ENCODE data around the gene XXYLT1.

The XXYLT1 gene

DNA sequence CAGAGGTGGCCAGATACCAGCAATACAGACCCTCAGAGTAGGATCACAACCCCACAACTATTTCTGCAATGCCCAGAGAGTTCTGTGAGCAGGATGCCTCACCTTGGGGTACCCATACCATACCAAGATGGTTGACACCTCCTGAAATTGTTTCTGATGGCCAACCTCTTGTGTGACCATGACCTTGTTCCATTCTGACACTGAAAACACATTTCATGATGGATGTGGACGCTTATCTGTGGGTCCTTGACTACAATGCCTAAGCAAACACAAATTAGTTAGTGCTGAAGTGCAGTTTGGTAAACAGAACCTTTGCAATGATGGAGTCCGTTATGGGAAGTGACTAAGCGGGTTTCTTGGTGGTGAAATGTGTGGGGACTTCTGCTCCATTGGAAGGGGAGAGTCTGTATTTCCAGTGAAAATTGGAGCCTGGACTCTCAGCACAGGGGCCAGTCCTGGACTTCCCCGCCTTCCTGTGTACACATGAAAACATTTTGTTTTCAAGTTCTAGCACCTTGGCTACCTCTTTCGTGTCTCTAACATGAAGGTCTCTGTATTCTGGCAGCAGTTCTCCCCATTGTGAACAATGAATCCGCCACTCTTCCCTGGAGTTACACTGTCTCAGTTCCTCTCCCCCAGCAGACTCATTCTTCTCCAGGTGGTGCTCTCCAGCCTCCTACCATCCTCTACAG, 106.2 kb downstream of the XXYLT1 start:
- TF ChIP-seq CSDC2 (CRISPR knock-in tag; IDR thresholded peaks at IDR 0.05): no peak
- no peak for ATAC-seq

DNA sequence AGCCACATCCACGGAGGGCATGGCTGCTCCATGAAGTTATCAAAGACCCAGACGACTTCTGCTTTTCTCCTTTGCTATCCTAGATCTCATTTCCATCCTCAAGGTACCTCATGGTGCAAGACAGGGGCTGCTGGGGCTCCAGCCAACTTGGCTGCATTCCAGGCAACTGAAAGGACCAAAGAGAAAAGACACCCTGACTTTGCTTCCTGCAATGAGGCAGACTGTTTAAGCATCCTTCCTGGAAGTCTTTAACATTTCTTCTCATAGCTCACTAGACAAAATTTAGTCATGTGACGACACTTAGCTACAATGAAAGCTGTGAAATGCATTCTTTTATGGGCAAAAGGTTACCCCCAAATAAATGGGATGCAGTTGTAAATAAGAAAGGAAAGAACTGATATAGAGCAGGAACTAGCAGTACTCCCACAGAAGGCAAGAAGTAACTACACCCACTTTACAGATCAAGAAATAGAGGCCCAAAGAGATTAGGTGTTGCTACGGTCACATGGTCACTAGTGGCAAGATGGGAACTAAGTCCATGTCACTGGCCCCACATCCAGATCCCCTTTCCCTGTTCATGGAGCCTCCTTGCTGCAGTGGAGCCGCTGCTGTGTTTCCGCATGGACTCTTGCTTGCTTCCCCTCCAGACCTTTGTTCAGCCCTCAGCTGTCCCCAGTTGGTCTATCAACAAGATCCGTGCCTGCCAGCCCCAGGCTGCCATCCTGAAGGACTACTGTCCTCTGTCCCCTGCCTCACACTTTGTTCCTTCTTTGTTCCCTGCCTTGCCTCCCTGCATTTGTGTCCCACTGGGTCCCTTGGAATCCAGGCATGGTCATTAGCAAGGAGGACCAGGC, 107.0 kb downstream of the XXYLT1 start:
- TF ChIP-seq GLIS3 (CRISPR knock-in tag; IDR thresholded peaks at IDR 0.05) (no peak), PPARA (CRISPR knock-in tag; IDR thresholded peaks at IDR 0.05; ENCODE audit: borderline replicate concordance) (no peak), ZFP30 (CRISPR knock-in tag; IDR thresholded peaks at IDR 0.05) (no peak), RARB (CRISPR knock-in tag; IDR thresholded peaks at IDR 0.05) (no peak), CSDC2 (CRISPR knock-in tag; IDR thresholded peaks at IDR 0.05) (no peak), TOX (CRISPR knock-in tag; IDR thresholded peaks at IDR 0.05; ENCODE audit: borderline replicate concordance) (no peak), ZNF8 (CRISPR knock-in tag; IDR thresholded peaks at IDR 0.05) (no peak)
- TF ChIP-seq, protein P1, sequence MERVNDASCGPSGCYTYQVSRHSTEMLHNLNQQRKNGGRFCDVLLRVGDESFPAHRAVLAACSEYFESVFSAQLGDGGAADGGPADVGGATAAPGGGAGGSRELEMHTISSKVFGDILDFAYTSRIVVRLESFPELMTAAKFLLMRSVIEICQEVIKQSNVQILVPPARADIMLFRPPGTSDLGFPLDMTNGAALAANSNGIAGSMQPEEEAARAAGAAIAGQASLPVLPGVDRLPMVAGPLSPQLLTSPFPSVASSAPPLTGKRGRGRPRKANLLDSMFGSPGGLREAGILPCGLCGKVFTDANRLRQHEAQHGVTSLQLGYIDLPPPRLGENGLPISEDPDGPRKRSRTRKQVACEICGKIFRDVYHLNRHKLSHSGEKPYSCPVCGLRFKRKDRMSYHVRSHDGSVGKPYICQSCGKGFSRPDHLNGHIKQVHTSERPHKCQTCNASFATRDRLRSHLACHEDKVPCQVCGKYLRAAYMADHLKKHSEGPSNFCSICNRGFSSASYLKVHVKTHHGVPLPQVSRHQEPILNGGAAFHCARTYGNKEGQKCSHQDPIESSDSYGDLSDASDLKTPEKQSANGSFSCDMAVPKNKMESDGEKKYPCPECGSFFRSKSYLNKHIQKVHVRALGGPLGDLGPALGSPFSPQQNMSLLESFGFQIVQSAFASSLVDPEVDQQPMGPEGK (CRISPR knock-in tag; IDR thresholded peaks at IDR 0.05; ENCODE audit: borderline replicate concordance): no peak
- ATAC-seq: no peak

DNA sequence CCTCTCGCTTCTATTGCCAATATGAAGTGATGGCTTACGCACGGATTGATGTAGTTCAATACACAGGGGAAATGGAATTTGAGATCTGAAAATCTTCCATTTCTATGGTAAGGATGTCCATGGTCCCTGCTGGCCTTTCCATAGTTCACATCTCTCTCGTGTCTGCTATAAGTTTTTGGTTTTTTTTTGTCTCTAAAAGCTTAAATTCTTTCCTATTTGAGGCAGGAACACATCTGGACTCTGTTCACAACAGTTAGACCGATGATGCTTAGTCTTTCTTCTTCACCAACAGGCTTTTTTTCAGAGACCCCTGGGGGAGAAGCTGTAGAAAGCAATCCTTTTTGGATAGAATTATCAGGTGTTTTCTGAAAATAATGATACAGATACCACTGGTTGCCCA, 108.1 kb downstream of the XXYLT1 start:
- no peak for ATAC-seq
- TF ChIP-seq TCF4 (CRISPR knock-in tag; IDR thresholded peaks at IDR 0.05; ENCODE audit: borderline replicate concordance) (no peak), SNAI2 (CRISPR knock-in tag; IDR thresholded peaks at IDR 0.05) (no peak), ISL1 (CRISPR knock-in tag; IDR thresholded peaks at IDR 0.05) (no peak)

DNA sequence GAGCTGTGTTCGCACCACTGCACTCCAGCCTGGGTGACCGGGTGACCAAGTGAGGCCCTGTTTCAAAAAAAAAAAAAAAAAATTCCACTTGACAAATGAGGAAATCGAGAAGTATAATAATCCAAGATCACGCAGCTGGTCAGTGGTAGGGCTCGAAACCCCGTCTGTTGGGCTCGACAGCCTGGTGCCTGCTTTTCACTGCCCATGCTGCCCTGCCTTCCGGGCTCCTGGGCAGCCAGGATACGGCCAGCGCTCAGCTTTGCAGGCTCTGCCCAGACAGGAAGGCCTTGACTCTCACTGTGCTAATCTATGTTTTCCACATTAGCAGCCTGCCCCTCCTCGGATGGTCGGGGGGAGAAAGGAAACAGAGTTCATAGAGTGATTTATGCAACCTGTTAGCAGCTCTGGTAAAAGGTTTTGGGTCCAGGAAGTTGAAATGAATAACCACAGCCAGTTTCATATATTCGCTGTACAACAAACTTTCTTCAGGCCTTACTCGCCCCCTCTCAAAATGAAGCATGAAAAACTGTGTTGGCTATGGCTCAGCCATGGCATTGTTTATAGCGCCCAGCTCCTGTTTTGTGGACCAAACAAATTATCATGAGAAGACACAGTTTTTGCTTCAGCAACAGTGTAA, 108.8 kb downstream of the XXYLT1 start:
- TF ChIP-seq ZNF70 (CRISPR knock-in tag; IDR thresholded peaks at IDR 0.05) (no peak), ISL1 (CRISPR knock-in tag; IDR thresholded peaks at IDR 0.05) (no peak), ZFP3 (CRISPR knock-in tag; IDR thresholded peaks at IDR 0.05) (no peak), ZFP30 (CRISPR knock-in tag; IDR thresholded peaks at IDR 0.05) (no peak), TOX (CRISPR knock-in tag; IDR thresholded peaks at IDR 0.05; ENCODE audit: borderline replicate concordance) (no peak), GLIS3 (CRISPR knock-in tag; IDR thresholded peaks at IDR 0.05) (no peak), ZNF8 (CRISPR knock-in tag; IDR thresholded peaks at IDR 0.05) (no peak), ZNF565 (CRISPR knock-in tag; conservative IDR thresholded peaks at IDR 0.05; ENCODE audit: low read depth) (no peak), BACH2 (CRISPR knock-in tag; IDR thresholded peaks at IDR 0.05; ENCODE audit: borderline replicate concordance) (no peak), PPARA (CRISPR knock-in tag; IDR thresholded peaks at IDR 0.05; ENCODE audit: borderline replicate concordance) (no peak), CSDC2 (CRISPR knock-in tag; IDR thresholded peaks at IDR 0.05) (no peak)
- TF ChIP-seq, protein P2, sequence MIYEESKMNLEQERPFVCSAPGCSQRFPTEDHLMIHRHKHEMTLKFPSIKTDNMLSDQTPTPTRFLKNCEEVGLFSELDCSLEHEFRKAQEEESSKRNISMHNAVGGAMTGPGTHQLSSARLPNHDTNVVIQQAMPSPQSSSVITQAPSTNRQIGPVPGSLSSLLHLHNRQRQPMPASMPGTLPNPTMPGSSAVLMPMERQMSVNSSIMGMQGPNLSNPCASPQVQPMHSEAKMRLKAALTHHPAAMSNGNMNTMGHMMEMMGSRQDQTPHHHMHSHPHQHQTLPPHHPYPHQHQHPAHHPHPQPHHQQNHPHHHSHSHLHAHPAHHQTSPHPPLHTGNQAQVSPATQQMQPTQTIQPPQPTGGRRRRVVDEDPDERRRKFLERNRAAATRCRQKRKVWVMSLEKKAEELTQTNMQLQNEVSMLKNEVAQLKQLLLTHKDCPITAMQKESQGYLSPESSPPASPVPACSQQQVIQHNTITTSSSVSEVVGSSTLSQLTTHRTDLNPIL (CRISPR knock-in tag; IDR thresholded peaks at IDR 0.05; ENCODE audit: low read depth): no peak
- TF ChIP-seq, protein P1 (CRISPR knock-in tag; IDR thresholded peaks at IDR 0.05; ENCODE audit: borderline replicate concordance): no peak
- TF ChIP-seq, protein P3, sequence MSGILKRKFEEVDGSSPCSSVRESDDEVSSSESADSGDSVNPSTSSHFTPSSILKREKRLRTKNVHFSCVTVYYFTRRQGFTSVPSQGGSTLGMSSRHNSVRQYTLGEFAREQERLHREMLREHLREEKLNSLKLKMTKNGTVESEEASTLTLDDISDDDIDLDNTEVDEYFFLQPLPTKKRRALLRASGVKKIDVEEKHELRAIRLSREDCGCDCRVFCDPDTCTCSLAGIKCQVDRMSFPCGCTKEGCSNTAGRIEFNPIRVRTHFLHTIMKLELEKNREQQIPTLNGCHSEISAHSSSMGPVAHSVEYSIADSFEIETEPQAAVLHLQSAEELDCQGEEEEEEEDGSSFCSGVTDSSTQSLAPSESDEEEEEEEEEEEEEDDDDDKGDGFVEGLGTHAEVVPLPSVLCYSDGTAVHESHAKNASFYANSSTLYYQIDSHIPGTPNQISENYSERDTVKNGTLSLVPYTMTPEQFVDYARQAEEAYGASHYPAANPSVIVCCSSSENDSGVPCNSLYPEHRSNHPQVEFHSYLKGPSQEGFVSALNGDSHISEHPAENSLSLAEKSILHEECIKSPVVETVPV (CRISPR knock-in tag; IDR thresholded peaks at IDR 0.05): no peak
- ATAC-seq: peak; percentile 41; the same call in 2 of the 3 replicates
